Activated CD4-positive, CD25-positive, alpha-beta regulatory T cell treated with anti-CD3 and anti-CD28 coated beads, Interleukin-2, amount 50 U/mL, for 24 hours (primary cell): ENCODE results near the gene FZD7.

Experiments
- ATAC-seq, 2 donors: fragments of 150-1000 bp; cut with Tn5 transposase; one replicate each; pipeline ENCODE4 v1.10.0; 2021; ENCODE audit warnings: mild to moderate bottlenecking in 1 of 2, moderate library complexity in 1 of 2

FZD7 gene

GRCh38 chr2:202033317-202034248, at the start of gene FZD7:
FZD7 (plus strand) TSS chr2:202033855; CDS start chr2:202034648, 793 bp downstream.
- ATAC-seq: peak; percentile 84 to 85

GRCh38 chr2:201984333-201984732, 49.3 kb upstream of the FZD7 start:
- no peak for ATAC-seq

- no peak for ATAC-seq
These were observed 48.7 kb upstream of the FZD7 start for GRCh38 chr2:201984800-201985525.

DNA sequence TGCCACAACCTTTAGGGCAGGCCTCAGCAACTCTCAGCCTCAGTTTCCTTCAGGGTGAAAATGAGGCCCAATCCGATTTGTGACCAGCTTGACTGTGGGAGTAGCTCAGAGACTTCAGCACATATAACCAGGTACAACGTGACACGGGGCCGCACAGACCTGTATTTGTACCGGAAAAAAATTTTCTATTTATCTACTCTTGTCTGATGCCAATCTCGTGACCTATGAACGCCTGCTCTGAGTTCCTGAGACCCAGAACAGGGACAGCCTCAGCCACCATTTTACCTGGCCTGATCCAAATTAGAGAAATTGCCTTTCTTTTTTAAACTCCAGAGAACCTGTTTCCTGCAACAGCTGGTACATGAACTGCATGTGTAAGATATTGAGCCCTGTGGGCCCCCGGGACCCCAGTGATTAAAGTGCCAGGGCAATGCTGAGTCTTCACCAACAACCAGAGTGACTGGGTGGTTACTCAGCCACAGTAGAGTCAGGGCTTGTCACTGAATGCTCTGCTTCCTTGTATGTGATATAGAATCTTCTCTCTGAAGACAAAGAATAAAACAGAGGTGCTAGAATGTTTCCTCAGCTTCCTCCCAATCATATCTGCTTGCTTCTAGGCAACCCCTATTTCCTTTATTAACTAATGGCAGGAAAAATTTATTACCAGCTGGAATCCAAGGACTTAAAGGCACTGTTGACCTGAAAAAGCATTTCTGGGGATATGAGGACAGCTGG, 47.8 kb upstream of the FZD7 start:
- no peak for ATAC-seq

DNA sequence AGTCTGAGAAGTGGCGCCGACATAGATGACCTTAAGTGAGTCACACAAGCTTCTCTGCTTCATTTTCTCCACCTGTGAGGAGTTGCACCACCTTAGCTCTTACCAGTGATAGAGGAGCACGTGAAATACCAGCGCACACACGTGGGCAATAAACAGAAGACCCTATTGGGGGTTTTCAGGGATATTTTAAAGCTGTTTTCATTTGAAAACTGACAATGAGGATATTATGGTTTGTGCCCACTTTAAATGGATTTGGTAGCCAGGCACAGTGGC, 47.3 kb upstream of the FZD7 start:
- no peak for ATAC-seq

DNA sequence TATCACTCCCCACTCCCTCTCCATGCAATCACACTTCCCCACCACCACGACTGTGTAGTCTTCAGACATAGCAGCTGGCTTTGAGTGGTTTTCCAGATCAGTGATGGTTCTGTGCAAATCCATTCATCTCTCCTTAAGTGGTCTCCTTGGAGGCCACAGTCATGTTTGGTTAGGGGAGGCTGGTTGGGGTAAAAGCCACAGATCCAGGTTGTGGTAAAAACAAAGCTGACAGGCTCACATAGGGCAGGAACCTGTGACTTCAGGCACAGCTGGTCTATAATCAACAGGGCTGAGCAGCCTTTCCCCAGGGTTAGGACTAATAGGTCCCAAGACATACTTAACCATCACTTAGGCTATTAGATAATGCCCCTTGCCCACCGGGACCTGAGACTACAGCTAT, 46.2 kb upstream of the FZD7 start:
- ATAC-seq: no peak

GRCh38 chr2:201990069-201990468, 43.6 kb upstream of the FZD7 start:
- ATAC-seq: no peak

DNA sequence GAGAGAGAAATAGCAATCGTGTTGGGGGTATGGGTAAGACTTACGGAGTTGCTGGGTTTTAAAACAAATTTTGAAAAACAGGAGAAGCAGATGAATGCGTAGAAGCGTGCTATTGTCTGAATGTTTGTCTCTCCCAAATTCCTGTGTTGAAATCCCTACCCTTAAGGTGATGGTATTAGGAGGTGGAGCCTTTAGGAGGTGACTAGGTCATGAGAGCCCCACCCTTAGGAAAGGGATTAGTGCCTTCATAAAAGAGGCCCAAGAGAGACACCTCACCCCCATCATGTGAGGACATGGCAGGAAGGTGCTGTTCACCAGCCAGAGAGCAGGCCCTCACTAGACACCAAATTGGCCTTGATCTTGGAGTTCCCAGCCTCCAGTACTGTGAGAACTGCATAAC, 40.7 kb upstream of the FZD7 start:
- ATAC-seq: no peak

DNA sequence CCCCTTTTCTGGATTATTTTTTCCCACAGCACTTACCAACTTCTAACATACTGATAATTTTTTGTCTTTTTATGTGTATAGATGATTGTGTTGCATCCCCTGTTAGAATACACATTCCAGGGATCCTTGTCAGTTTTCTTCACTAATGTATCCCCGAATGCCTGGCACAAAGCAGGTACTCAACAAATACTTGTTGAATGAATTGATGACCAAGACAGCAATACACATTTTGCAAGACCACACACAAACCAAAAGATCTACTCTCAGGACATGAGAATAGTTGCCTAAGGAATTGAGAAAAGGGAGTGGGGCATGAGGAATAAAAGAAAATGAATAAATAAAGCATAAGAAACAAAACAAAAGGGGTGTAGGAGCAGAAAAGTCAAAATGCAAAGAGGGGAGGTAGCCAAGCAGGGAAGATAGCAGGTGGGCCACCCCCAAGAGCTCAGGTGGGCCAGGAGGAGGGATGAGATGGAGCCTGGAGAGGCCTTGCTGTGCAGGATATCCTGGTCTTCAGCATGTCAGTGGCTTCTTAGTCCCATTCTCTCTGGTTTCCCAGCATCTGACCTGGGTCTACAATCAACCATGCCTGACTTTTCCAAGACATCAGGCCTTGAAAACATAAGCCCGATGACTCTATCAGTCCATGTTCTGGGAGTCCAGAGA, 38.5 kb upstream of the FZD7 start:
- ATAC-seq: no peak

GRCh38 chr2:201996006-201996405, 37.6 kb upstream of the FZD7 start:
- ATAC-seq: no peak

DNA sequence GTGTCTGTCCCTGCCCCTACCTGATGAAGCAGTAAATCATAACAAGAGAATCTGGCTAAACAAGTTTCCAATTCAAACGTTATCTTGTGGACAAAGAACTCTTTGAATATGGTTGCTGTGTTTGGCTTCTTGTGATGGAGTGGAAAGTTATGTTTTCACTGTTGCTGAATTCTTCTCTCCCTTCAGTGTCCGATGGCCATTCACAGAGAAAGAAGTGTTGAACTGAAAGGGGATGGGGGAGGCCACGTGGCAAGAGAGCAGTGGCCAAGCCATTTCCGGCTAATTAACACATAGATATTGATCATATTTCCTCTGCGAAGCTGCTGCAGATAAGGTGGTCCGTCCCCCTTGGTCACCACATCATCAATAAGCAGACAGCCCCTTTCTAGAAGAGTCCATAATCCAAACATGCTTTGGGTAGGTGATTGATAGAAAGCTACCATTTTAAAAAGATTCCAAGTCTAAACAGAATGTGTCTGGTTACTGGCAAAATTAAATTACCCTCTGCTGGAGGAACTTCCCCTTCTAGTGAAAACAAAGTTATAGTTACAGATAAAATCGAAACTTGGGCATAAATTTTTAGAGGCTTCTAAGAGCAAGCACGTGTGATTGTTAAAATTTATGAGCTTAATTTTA, 36.9 kb upstream of the FZD7 start:
- no peak for ATAC-seq

DNA sequence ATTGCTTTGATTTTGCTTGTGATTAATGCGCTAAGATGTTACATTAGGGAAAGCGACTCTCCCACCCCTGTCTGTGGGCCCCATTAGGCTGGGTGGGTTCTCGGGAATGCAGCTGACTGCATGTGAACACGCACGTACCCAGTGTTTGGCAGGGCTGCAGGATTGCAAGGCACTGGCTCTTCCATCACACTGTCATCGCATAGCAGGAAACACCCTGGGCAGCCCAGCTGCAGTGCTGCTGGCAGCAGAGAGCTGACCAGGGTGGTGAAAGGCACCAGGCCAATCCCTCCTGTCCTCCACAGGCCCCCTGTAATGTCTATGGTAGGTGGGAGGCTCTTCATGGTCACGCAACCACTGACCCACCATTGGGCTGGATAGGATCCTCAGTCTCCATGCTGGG, 34.4 kb upstream of the FZD7 start:
- ATAC-seq: no peak

GRCh38 chr2:202001826-202002225, 31.8 kb upstream of the FZD7 start:
- no peak for ATAC-seq

GRCh38 chr2:202002381-202002780, 31.3 kb upstream of the FZD7 start:
- no peak for ATAC-seq

DNA sequence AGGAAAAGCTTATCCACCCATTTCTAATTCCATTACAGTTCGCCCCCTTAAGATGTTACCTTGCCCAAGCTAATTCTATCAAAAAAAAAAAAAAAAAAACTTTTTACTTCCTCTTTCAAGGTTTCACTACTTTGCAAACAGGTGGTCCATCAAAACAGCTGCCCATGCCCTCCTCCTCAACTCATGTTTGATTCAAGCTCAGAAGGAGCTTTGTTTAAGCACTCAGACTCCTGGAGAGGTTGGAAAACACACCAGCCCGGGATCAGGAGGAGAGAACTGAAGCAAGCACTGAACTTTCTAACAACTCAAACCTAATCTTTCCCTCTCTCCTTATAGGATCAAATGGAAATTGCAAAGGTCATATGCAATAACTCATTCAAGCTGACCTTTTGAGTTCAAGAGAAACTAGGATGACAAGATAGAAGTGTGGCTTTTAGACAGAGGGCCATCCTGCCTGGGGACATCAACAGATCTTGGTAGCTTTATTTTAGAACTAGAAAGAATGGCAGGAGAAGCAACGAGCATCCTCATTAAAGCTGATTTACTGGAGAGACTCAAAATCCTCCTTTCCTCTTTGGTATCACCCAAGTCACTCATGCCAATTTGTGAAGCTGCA, 28.3 kb upstream of the FZD7 start:
- ATAC-seq: no peak

GRCh38 chr2:202006301-202006700, 27.4 kb upstream of the FZD7 start:
- no peak for ATAC-seq

- ATAC-seq: no peak
These were observed 26.4 kb upstream of the FZD7 start for GRCh38 chr2:202007015-202007982.

- ATAC-seq: no peak
These were observed 25.7 kb upstream of the FZD7 start for GRCh38 chr2:202007983-202008354.

DNA sequence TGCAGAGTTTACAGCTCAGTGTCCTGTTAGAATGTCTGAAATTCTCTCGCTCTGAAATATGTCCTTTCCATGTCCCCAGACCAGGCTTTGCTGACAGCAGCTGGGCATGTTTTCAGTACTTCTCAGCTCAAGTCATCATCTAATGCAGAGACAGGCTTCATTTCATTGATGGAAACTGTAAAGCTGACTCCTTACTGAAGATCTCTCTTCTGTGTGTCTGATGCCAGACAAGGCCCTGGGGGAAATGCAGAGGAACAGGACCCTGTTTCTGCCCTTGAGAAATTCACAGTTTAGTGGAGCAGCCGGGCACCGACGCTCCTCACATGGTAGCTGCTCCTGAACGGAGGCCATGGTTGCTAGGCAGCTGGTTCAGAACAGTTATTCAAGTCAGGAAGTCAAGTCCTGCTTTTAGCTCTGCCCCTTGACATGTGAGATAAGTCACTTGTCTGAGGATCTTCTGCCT, 24.6 kb upstream of the FZD7 start:
- no peak for ATAC-seq

GRCh38 chr2:202009581-202009980, 24.1 kb upstream of the FZD7 start:
- no peak for ATAC-seq

- ATAC-seq: no peak
These were observed 19.3 kb upstream of the FZD7 start for GRCh38 chr2:202014318-202014717.
